Transverse colon (tissue), 4 donors: Measurements from ENCODE around the gene DMRT1.

ENCODE experiments used
- CTCF ChIP-seq, 5 experiments: fragments of 200-600 bp in 3 of 5; fragments of 450-650 bp in 2 of 5; sonication (generic) in 3 of 5; IDR thresholded peaks; 1 replicate in 2 of 5; 2 replicates in 3 of 5; pipeline ENCODE4 v1.5.1; 2016 to 2017; ENCODE audit warnings: antibody characterized with exemption in 5 of 5, inconsistent platforms in 3 of 5, mild to moderate bottlenecking in 2 of 5, moderate library complexity in 1 of 5
- EP300 ChIP-seq: sonication (generic); formaldehyde crosslinking; IDR thresholded peaks from one replicate; pipeline ENCODE4 v1.6.1; 2017; ENCODE audit warnings: antibody characterized with exemption, low read depth
- POLR2A ChIP-seq: fragments of 450-650 bp; IDR thresholded peaks from one replicate; pipeline ENCODE4 v1.6.1; 2016; ENCODE audit warnings: antibody characterized with exemption, mild to moderate bottlenecking, moderate library complexity
- POLR2AphosphoS5 ChIP-seq, 3 donors: sonication (generic); formaldehyde crosslinking; IDR thresholded peaks; one replicate each; pipeline ENCODE4 v1.6.1; 2016; ENCODE audit warnings: antibody characterized with exemption in 3 of 3

DNA sequence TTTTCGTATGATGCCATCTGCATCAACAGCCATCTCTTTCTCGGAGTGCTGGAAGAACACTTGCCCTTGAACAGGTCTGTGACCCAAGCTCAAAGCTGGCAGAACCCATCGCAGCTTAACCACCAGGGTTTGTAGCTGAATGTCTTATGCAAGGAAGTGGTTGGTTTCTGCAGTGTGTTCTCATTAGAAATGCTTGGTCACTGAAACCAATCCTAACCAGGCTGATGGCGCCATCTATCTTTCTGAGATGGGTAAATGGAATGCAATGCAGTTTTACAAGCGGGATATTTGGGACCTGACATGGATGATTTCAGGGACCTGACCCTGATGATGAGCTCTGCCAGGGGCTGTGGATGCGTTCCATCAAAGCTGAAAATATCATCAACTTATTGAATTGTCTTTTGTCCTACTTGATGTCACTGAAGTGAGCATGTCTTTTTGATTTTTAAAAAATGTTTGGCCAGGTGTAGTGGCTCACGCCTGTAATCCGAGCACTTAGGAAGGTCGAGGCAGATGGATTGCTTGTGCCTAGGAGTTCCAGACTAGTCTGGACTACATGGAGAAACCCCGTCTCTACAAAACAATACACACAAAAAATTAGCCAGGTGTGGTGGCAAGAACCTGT lies 163.7 kb downstream of the DMRT1 start:
- TF ChIP-seq CTCF (IDR thresholded peaks at IDR 0.05): peak in 4 of 5 experiments; percentile 35 to 41 (median 38)
- TF ChIP-seq EP300: no peak
- no peak for TF ChIP-seq POLR2A
- TF ChIP-seq POLR2AphosphoS5 (IDR thresholded peaks at IDR 0.05): no peak
